Kidney epithelial cell (primary cell): ENCODE measurements around the gene CFL1. TPM values are rescaled to one million over a fixed set of nuclear protein-coding genes. Genes with fewer than 3 reads are reported as not detected.

Experiments used
- DNase-seq: peaks from one replicate; pipeline ENCODE4 v3.0.0-alpha.2; 2010; ENCODE audit warnings: low read depth
- H3K27me3 ChIP-seq: 2 replicates; pipeline ENCODE4 v1.6.0; 2011; ENCODE audit warnings: low read length; ENCODE audit not compliant: control insufficient read depth, insufficient read depth
- H3K36me3 ChIP-seq: 2 replicates; pipeline ENCODE4 v1.5.1; 2011; ENCODE audit warnings: low read length; ENCODE audit not compliant: control insufficient read depth, insufficient read depth
- H3K4me3 ChIP-seq: 2 replicates; pipeline ENCODE4 v1.5.1; 2011; ENCODE audit warnings: low read depth, mild to moderate bottlenecking, control low read depth, low read length
- total RNA-seq: library from RNA; depleted of rRNA; stranded (reverse); fragments of >200 nt; gene quantifications from 2 replicates; pipeline ENCODE4 v1.2.3, GENCODE V29; 2015
- TF ChIP-seq, protein P1 (sequence below): IDR thresholded peaks from 2 replicates; pipeline ENCODE4 v1.5.1; 2011; ENCODE audit warnings: mild to moderate bottlenecking, moderate library complexity, low read length, control low read depth, inconsistent platforms; ENCODE audit not compliant: insufficient read depth, poor library complexity, severe bottlenecking

Gene CFL1
- total RNA-seq, 1 donor from 2014 or later, result 1,640 TPM

DNA sequence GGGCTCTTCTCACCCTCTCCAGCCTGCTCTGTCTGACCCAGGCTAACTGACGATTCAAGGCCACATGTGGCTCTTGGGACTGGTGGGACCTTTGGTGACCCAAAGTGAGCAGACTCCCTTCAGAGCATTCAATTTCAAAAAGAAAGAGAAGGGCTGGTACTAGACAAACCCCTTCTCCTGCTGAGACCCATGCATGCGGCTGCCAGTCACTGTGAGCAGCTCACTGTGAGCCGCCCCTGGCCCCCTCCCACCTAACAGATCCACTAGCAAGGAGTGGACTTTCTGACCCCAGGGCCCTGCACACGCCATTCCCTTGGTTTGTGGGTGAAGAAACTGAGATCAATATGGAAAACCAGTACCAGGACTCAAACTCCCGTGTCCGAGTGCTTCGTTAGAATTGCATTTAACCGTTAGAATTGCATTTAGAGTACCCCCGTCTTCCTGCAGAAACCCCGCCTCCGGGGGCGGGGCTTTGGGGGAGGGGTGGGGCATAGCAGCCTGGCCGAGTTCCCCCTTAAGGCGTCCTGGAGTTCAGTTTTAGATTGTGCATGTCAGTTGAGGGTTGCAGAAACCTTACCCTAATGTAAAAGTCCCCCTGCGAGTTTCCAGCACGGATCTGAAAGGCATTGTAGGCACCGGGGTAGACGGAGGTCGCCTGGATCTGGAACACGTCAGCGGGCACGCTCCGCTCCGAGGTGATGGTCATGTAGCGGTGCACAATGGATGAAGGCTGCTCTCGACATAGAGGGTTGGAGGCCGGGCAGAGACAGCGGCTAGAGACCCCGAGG, 9.5 kb upstream of the CFL1 start:
- peaks cover 6% of the 10 kb centered on the region for H3K36me3 ChIP-seq

DNA sequence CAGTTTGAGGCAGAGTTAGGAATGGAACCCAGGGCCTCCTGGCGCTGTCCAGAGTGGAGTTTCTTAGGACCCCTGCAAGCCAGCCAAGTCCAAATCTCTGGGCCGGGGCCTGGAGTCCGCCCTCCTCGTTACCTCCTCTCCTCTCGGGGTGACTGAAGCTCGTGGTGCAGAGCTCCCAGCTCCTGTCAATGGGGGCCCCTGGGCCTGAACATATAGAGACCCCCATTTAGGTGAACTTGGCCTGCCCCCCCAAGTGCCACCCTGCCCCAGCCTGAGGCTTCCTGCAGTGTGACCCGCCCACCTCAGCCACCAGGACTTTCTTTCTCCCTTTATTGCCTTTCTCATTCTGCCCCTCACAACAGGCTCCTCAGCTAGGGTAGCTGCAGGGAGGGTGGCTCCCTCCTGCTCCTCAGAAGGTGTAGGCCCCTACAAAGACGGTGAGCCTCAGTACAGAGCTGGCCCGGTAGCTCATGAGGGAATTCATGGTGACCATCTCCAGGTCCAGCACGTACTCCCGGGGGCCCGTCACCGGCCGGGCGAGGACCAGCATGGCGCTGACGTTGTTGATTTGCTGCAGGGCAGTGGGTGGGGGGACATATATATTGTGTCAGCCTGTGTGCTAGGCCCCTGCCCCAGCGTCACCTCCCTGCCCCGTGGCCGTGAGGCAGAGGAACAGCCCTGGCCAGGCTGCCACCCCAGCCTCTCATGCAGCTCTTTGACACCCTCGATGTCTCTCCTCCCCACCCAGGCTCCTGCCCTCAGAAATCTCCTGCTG, 8.7 kb upstream of the CFL1 start:
- H3K4me3 ChIP-seq, result no peak overlapping the region
- TF ChIP-seq, protein P1, sequence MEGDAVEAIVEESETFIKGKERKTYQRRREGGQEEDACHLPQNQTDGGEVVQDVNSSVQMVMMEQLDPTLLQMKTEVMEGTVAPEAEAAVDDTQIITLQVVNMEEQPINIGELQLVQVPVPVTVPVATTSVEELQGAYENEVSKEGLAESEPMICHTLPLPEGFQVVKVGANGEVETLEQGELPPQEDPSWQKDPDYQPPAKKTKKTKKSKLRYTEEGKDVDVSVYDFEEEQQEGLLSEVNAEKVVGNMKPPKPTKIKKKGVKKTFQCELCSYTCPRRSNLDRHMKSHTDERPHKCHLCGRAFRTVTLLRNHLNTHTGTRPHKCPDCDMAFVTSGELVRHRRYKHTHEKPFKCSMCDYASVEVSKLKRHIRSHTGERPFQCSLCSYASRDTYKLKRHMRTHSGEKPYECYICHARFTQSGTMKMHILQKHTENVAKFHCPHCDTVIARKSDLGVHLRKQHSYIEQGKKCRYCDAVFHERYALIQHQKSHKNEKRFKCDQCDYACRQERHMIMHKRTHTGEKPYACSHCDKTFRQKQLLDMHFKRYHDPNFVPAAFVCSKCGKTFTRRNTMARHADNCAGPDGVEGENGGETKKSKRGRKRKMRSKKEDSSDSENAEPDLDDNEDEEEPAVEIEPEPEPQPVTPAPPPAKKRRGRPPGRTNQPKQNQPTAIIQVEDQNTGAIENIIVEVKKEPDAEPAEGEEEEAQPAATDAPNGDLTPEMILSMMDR, result no peak
- no peaks in the 10 kb centered on the region for H3K27me3 ChIP-seq
- H3K36me3 ChIP-seq, result peaks cover 6% of the 10 kb centered on the region
- no peak for DNase-seq

More for the DNA sequence above, 9.5 kb upstream of the CFL1 start:
- H3K27me3 ChIP-seq, result no peaks in the 10 kb centered on the region
- TF ChIP-seq, protein P1, result no peak
- DNase-seq, result no peak
- H3K4me3 ChIP-seq, result no peak overlapping the region

DNA sequence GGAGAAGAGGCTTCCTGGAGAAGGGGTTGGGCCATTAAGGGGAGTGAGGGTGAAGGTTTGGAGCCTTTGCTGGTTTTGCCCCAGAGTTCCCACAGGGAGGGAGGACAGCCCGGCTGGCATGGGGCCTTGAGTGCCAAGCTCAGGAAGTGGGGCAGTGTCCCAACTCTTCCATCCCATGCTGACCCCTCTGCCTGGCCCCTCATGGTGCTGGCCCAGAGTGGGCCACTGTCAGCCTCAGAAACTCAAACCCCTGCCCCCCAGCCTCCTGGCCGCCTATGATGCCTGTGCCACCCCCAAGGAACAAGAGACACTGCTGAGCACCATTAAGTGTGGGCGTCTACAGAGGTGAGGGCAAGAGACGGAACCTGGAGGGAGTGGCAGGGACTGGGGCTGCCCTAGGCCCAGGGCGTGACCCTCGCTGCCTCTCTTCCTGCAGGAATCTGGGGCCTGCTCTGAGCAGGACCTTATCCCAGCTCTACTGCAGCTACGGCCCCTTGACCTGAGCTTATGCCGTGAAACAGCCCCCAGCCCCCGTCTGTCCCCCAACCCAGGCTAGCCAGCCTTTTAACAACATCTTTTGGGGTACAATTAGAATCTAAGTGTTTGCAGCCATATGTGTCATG, 7.7 kb upstream of the CFL1 start:
- peaks cover 6% of the 10 kb centered on the region for H3K36me3 ChIP-seq
- TF ChIP-seq, protein P1, result no peak
- H3K27me3 ChIP-seq, result no peaks in the 10 kb centered on the region
- no peak for DNase-seq
- H3K4me3 ChIP-seq, result no peak overlapping the region

DNA sequence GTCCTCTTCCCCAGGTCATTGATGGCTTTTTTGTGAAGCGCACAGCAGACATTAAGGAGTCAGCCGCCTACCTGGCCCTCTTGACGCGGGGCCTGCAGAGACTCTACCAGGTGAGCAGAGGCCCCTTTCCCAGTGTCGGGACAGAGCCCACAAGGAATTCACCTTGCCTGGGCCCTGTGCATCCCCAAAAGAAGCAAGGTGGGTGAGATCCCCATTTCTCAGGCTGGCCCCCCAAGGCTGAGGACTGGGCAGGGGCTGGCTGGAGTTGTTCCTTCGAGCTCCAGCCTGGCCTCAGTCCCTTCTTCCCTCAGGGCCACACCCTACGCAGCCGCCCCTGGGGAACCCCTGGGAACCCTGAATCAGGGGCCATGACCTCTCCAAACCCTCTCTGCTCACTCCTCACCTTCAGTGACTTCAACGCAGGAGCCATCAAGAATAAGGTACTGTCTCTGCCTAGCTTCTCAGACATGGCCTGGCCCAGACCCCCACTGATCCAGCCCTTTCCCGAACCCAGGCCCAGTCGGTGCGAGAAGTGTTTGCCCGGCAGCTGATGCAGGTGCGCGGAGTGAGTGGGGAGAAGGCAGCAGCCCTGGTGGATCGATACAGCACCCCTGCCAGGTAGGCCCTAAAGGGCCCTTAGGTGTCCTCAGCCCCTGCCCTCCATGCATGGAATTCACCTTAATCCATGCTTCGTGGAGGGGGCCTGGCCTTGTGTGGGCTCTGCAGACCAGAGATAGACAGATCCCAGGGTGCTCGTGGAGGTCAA, 6.9 kb upstream of the CFL1 start:
- TF ChIP-seq, protein P1, result no peak
- H3K36me3 ChIP-seq, result peaks cover 6% of the 10 kb centered on the region
- no peak for DNase-seq
- no peaks in the 10 kb centered on the region for H3K27me3 ChIP-seq
- no peak overlapping the region for H3K4me3 ChIP-seq

DNA sequence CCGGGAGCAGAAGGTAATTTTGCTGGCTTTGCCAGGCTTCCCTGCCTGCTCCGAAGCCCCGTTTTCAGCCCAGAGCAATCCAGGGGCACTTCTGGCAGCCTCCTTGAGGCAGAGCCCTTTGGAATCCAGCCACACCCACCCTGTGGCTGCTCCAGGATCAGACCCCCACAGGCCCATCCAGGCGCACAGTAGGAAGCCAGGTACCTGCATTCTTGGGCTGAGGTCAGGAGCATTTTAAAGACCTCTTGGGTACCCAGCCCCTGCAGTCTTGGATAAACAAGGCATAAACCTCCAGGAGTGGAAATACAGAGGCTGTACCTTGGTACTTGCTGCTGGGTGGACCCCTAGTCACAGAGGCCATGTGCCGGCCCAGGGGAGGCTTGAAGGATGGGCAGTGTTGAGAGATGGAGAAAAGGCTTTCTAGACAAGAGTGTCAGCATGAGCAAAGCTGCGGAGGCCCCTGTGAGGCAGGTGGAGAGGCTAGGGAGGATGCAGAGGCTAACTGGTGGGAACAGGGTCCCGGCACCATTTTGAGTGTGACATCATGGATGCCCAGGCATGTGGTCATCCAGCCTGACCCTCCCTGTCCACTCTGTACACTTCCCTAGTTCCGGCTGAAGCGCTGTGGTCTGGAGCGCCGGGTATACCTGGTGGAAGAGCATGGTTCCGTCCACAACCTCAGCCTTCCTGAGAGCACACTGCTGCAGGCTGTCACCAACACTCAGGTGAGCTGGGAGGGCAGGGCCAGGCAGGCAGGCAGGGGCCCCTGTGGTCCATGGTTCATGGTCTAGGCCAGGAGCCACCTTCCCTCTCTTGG, 6.1 kb upstream of the CFL1 start:
- no peak for DNase-seq
- Histone ChIP-seq H3K4me3 (no peak overlapping the region), H3K36me3 (peaks cover 2% of the 10 kb centered on the region), H3K27me3 (no peaks in the 10 kb centered on the region)
- TF ChIP-seq, protein P1, result no peak
